ENCODE data around the gene LMO1. TPM values are rescaled to one million over a fixed set of nuclear protein-coding genes. Genes with fewer than 3 reads are reported as not detected.

The LMO1 gene
- total and polyA plus RNA-seq, 2 experiments from 2014 or later, result 0.33 TPM; not detected in 1

- H3K79me2 ChIP-seq, result no peaks in the 10 kb centered on the region
- H4K20me1 ChIP-seq (ENCODE audit: insufficient read depth, poor library complexity, severe bottlenecking), result no peaks in the 10 kb centered on the region
- H3K4me1 ChIP-seq (ENCODE audit: insufficient read depth), result no peaks in the 10 kb centered on the region
- H3K36me3 ChIP-seq (replicated peaks; ENCODE audit: insufficient read depth, low read depth), result no peaks in the 10 kb centered on the region
- H2AFZ ChIP-seq, result no peak overlapping the region
- no peaks in the 10 kb centered on the region for H3K27me3 ChIP-seq
- H3K9me3 ChIP-seq (ENCODE audit: low read depth), result no peaks in the 10 kb centered on the region
- TF ChIP-seq EZH2 (IDR thresholded peaks at IDR 0.05; ENCODE audit: borderline replicate concordance) (no peak), EZH2phosphoT487 (IDR thresholded peaks at IDR 0.05; ENCODE audit: low read depth, severe bottlenecking, unreplicated experiment) (no peak), CTCF (IDR thresholded peaks at IDR 0.05; ENCODE audit: poor library complexity) (no peak)
- H3K27ac ChIP-seq, result no peak overlapping the region
- 90% methylated on average over 4 of the region's 4 CpGs for WGBS (ENCODE audit: low lambda C conversion rate, missing lambda C conversion rate)
- no peaks in the 10 kb centered on the region for H3K9me2 ChIP-seq (replicated peaks; ENCODE audit: insufficient read depth)
- no peak overlapping the region for H3K4me3 ChIP-seq
- no peak overlapping the region for H3K4me2 ChIP-seq
- no peak for DNase-seq (ENCODE audit: low spot score)
Measured at GRCh38 chr11:8235925-8236324, 27.8 kb downstream of the LMO1 start.

GRCh38 chr11:8234910-8235309 is 28.8 kb downstream of the LMO1 start:
- Histone ChIP-seq H3K9me3 (ENCODE audit: low read depth) (no peaks in the 10 kb centered on the region), H3K4me2 (no peak overlapping the region), H3K4me3 (no peak overlapping the region), H3K4me1 (ENCODE audit: insufficient read depth) (no peaks in the 10 kb centered on the region), H3K27me3 (no peaks in the 10 kb centered on the region), H3K79me2 (no peaks in the 10 kb centered on the region), H3K27ac (no peak overlapping the region), H3K36me3 (replicated peaks; ENCODE audit: insufficient read depth, low read depth) (no peaks in the 10 kb centered on the region), H4K20me1 (ENCODE audit: insufficient read depth, poor library complexity, severe bottlenecking) (no peaks in the 10 kb centered on the region), H3K9me2 (replicated peaks; ENCODE audit: insufficient read depth) (no peaks in the 10 kb centered on the region), H2AFZ (no peak overlapping the region)
- DNase-seq (ENCODE audit: low spot score), result no peak
- WGBS (ENCODE audit: low lambda C conversion rate, missing lambda C conversion rate), result 81% methylated on average over 3 of the region's 3 CpGs
- TF ChIP-seq EZH2 (IDR thresholded peaks at IDR 0.05; ENCODE audit: borderline replicate concordance) (no peak), CTCF (IDR thresholded peaks at IDR 0.05; ENCODE audit: poor library complexity) (no peak), EZH2phosphoT487 (IDR thresholded peaks at IDR 0.05; ENCODE audit: low read depth, severe bottlenecking, unreplicated experiment) (no peak)

- TF ChIP-seq EZH2 (IDR thresholded peaks at IDR 0.05; ENCODE audit: borderline replicate concordance) (no peak), CTCF (IDR thresholded peaks at IDR 0.05; ENCODE audit: poor library complexity) (no peak), EZH2phosphoT487 (IDR thresholded peaks at IDR 0.05; ENCODE audit: low read depth, severe bottlenecking, unreplicated experiment) (no peak)
- Histone ChIP-seq H3K9me2 (replicated peaks; ENCODE audit: insufficient read depth) (no peaks in the 10 kb centered on the region), H3K36me3 (replicated peaks; ENCODE audit: insufficient read depth, low read depth) (no peaks in the 10 kb centered on the region), H3K4me2 (no peak overlapping the region), H3K4me3 (no peak overlapping the region), H3K27me3 (no peaks in the 10 kb centered on the region), H3K27ac (no peak overlapping the region), H3K4me1 (ENCODE audit: insufficient read depth) (no peaks in the 10 kb centered on the region), H3K9me3 (ENCODE audit: low read depth) (no peaks in the 10 kb centered on the region), H4K20me1 (ENCODE audit: insufficient read depth, poor library complexity, severe bottlenecking) (no peaks in the 10 kb centered on the region), H3K79me2 (no peaks in the 10 kb centered on the region), H2AFZ (no peak overlapping the region)
- 60% methylated on average over 5 of the region's 5 CpGs for WGBS (ENCODE audit: low lambda C conversion rate, missing lambda C conversion rate)
- no peak for DNase-seq (ENCODE audit: low spot score)
Measured at GRCh38 chr11:8234425-8234821, 29.3 kb downstream of the LMO1 start.
